Hepatocyte (in vitro differentiated cells): Measurements from ENCODE around the gene ME2.
"Not testable (repeated sequence)": the region's sequence is repeated elsewhere in the genome, so short reads cannot be mapped to it uniquely, and the experiment has no call there.

Experiments used
- CTCF ChIP-seq: fragments of 200-600 bp; sonication (generic); IDR thresholded peaks from 2 replicates; pipeline ENCODE4 v1.5.1; 2016; ENCODE audit warnings: antibody characterized with exemption, mild to moderate bottlenecking; ENCODE audit not compliant: poor library complexity
- EZH2 ChIP-seq: fragments of 200-600 bp; sonication (generic); IDR thresholded peaks from 2 replicates; pipeline ENCODE4 v1.6.1; 2016; ENCODE audit warnings: antibody characterized with exemption, mild to moderate bottlenecking, borderline replicate concordance

DNA sequence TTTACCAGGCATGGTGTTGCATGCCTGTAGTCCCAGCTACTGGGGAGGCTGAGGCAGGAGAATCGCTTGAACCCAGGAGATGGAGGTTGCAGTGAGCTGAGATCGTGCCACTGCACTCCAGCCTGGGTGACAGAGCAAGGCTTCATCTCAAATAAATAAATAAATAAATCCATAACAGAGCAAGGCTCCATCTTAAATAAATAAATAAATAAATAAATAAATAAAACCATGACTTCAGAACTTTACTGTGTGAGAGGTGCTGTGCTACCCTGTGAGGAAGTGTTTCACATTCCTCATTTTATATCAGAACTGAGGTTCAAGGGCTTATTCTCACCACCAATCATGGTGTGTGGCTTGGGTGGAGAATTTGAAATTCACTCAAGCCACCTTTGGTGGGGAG, 67.0 kb downstream of the ME2 start:
- TF ChIP-seq CTCF, EZH2: not testable (repeated sequence)
